NB4 (cell line): Measurements from ENCODE around the gene FBXO31.

Experiments
- CTCF ChIP-seq: IDR thresholded peaks from one replicate; pipeline ENCODE4 v1.5.1; 2012; ENCODE audit warnings: low read depth, low read length
- MAX ChIP-seq: IDR thresholded peaks from 2 replicates; pipeline ENCODE4 v1.6.1; 2011; ENCODE audit warnings: low read depth, low read length
- POLR2A ChIP-seq: IDR thresholded peaks from 2 replicates; pipeline ENCODE4 v1.6.1; 2011; ENCODE audit warnings: mild to moderate bottlenecking; ENCODE audit not compliant: insufficient read length; ENCODE audit errors: extremely low read depth

- TF ChIP-seq CTCF (no peak), MAX (no peak), POLR2A (no peak)
These were observed 35.1 kb upstream of the FBXO31 start for GRCh38 chr16:87418644-87419043.
